H1 (cell line): ENCODE results near the gene MICU2. TPM values are rescaled to one million over a fixed set of nuclear protein-coding genes. Genes with fewer than 3 reads are reported as not detected.

ENCODE experiments used
- CTCF ChIA-PET: fragments of 300-600 bp; sonication (Branson Sonifier 250); formaldehyde crosslinking; loops from one replicate; lab custom pipeline; 2021; ENCODE audit not compliant: partially characterized antibody; lab: Charles Lee
- POLR2A ChIA-PET: fragments of 300-600 bp; sonication (Branson Sonifier 250); formaldehyde crosslinking; loops from one replicate; lab custom pipeline; 2021; ENCODE audit warnings: inconsistent platforms; ENCODE audit not compliant: partially characterized antibody; lab: Charles Lee
- DNase-seq, 2 experiments: peaks; one replicate each; pipeline versions ENCODE4 v3.0.0 to v3.0.0-alpha.2; 2010 to 2022; ENCODE audit warnings: low spot score in 2 of 2, low read depth in 1 of 2, mixed read lengths in 1 of 2
- FAIRE-seq: peaks from 2 replicates; lab custom pipeline; 2011; peaks lifted over from hg19 to GRCh38; lab: Jason Lieb, UNC
- H2AFZ ChIP-seq: 2 replicates; pipeline ENCODE4 v1.8.1; 2012; ENCODE audit warnings: low read length, inconsistent platforms
- H2AK5ac ChIP-seq: 2 replicates; pipeline ENCODE4 v1.6.1; 2013; ENCODE audit warnings: low read depth, low read length
- H2BK120ac ChIP-seq: replicated peaks from 2 replicates; pipeline ENCODE3; 2013; ENCODE audit warnings: low read depth, low read length, inconsistent platforms
- H2BK12ac ChIP-seq: 2 replicates; pipeline ENCODE4 v1.6.1; 2013; ENCODE audit warnings: low read depth, low read length
- H2BK15ac ChIP-seq: 2 replicates; pipeline ENCODE4 v1.6.1; 2013; ENCODE audit warnings: low read length
- H2BK20ac ChIP-seq: 2 replicates; pipeline ENCODE4 v1.6.1; 2013; ENCODE audit warnings: low read length
- H2BK5ac ChIP-seq: 2 replicates; pipeline ENCODE4 v1.6.1; 2013; ENCODE audit warnings: low read depth, low read length
- H3K14ac ChIP-seq: 2 replicates; pipeline ENCODE4 v1.6.1; 2013; ENCODE audit warnings: inconsistent platforms; ENCODE audit not compliant: insufficient read length
- H3K18ac ChIP-seq: 2 replicates; pipeline ENCODE4 v1.6.1; 2013; ENCODE audit warnings: low read length; ENCODE audit errors: extremely low read depth
- H3K23ac ChIP-seq: 2 replicates; pipeline ENCODE4 v1.6.1; 2013; ENCODE audit warnings: inconsistent platforms; ENCODE audit not compliant: insufficient read length
- H3K23me2 ChIP-seq: 2 replicates; pipeline ENCODE4 v1.6.1; 2013; ENCODE audit warnings: low read depth, low read length
- H3K27ac ChIP-seq: 2 replicates; pipeline ENCODE4 v1.6.1; 2011; ENCODE audit warnings: low read depth, low read length, inconsistent platforms
- H3K27me3 ChIP-seq, 4 experiments: replicated peaks in 1 of 4; 1 replicate in 1 of 4; 2 replicates in 3 of 4; pipeline versions ENCODE4 v1.6.1 to v1.8.1; 2011 to 2013; ENCODE audit warnings: low read length in 3 of 4, mild to moderate bottlenecking in 3 of 4, inconsistent platforms in 2 of 4, mixed read lengths in 2 of 4, moderate library complexity in 1 of 4; ENCODE audit not compliant: control insufficient read depth in 3 of 4, insufficient read depth in 3 of 4; ENCODE audit errors: extremely low read depth in 1 of 4
- H3K36me3 ChIP-seq, 4 experiments: 2 replicates each; pipeline versions ENCODE4 v1.6.1 to v1.8.1; 2011 to 2013; ENCODE audit warnings: mild to moderate bottlenecking in 4 of 4, low read length in 3 of 4, moderate library complexity in 2 of 4, control low read depth in 1 of 4, inconsistent platforms in 1 of 4; ENCODE audit not compliant: insufficient read depth in 4 of 4, control insufficient read depth in 2 of 4
- H3K4ac ChIP-seq: replicated peaks from 2 replicates; pipeline ENCODE3; 2013; ENCODE audit warnings: low read length, low read depth, mixed read lengths, inconsistent platforms; ENCODE audit not compliant: insufficient read length
- H3K4me1 ChIP-seq, 4 experiments: replicated peaks in 1 of 4; 1 replicate in 1 of 4; 2 replicates in 3 of 4; pipeline versions ENCODE4 v1.6.1 to v1.8.1; 2011 to 2013; ENCODE audit warnings: low read length in 3 of 4, inconsistent platforms in 2 of 4, mixed read lengths in 1 of 4; ENCODE audit not compliant: insufficient read depth in 4 of 4, control insufficient read depth in 3 of 4
- H3K4me2 ChIP-seq, 2 experiments: 2 replicates each; pipeline versions ENCODE4 v1.6.1 to v1.8.1; 2011 to 2013; ENCODE audit warnings: low read depth in 2 of 2, low read length in 2 of 2, control low read depth in 1 of 2, inconsistent platforms in 1 of 2, mild to moderate bottlenecking in 1 of 2; ENCODE audit not compliant: insufficient read depth in 1 of 2
- H3K4me3 ChIP-seq, 4 experiments: fragments of 200-600, 300-600 bp in 1 of 4; sonication (generic), shearing (Covaris generic), sonication (Bioruptor Twin) in 1 of 4; 2 replicates each; pipeline versions ENCODE4 v1.5.1 to v1.8.1; 2011 to 2016; ENCODE audit warnings: low read length in 4 of 4, low read depth in 3 of 4, control low read depth in 2 of 4, inconsistent platforms in 2 of 4, mild to moderate bottlenecking in 2 of 4, mixed read lengths in 1 of 4, moderate library complexity in 1 of 4; ENCODE audit not compliant: insufficient read depth in 2 of 4; ENCODE audit errors: extremely low read depth in 1 of 4
- H3K56ac ChIP-seq: replicated peaks from 2 replicates; pipeline ENCODE3; 2013; ENCODE audit warnings: low read depth, mild to moderate bottlenecking, mixed read lengths, low read length, inconsistent platforms; ENCODE audit not compliant: insufficient read length
- H3K79me1 ChIP-seq: 2 replicates; pipeline ENCODE4 v1.6.1; 2013; ENCODE audit warnings: low read depth, low read length, control low read depth
- H3K79me2 ChIP-seq, 2 experiments: 2 replicates each; pipeline versions ENCODE4 v1.6.1 to v1.8.1; 2012 to 2013; ENCODE audit warnings: low read length in 2 of 2, mild to moderate bottlenecking in 2 of 2, inconsistent platforms in 1 of 2; ENCODE audit not compliant: insufficient read depth in 2 of 2, control insufficient read depth in 1 of 2
- H3K9ac ChIP-seq, 4 experiments: replicated peaks in 1 of 4; 1 replicate in 1 of 4; 2 replicates in 3 of 4; pipeline versions ENCODE4 v1.6.1 to v1.8.1; 2011 to 2013; ENCODE audit warnings: low read depth in 3 of 4, low read length in 3 of 4, control low read depth in 2 of 4, mild to moderate bottlenecking in 2 of 4, moderate library complexity in 2 of 4, inconsistent platforms in 1 of 4; ENCODE audit errors: extremely low read depth in 1 of 4
- H3K9me3 ChIP-seq, 2 experiments: 2 replicates each; pipeline versions ENCODE4 v1.6.1 to v1.8.1; 2012 to 2013; ENCODE audit warnings: mild to moderate bottlenecking in 2 of 2, moderate library complexity in 2 of 2, control low read depth in 1 of 2, inconsistent platforms in 1 of 2, low read depth in 1 of 2, low read length in 1 of 2, mixed read lengths in 1 of 2; ENCODE audit not compliant: insufficient read depth in 2 of 2
- H4K20me1 ChIP-seq, 2 experiments: replicated peaks in 1 of 2; 2 replicates each; pipeline versions ENCODE3 to v1.8.1; 2011 to 2013; ENCODE audit warnings: inconsistent platforms in 2 of 2, low read length in 2 of 2, mild to moderate bottlenecking in 1 of 2; ENCODE audit not compliant: insufficient read depth in 2 of 2, control insufficient read depth in 1 of 2
- H4K5ac ChIP-seq: 2 replicates; pipeline ENCODE4 v1.6.1; 2013; ENCODE audit warnings: low read length, low read depth, mixed read lengths, inconsistent platforms; ENCODE audit not compliant: insufficient read length
- H4K8ac ChIP-seq: 2 replicates; pipeline ENCODE4 v1.8.0; 2013; ENCODE audit warnings: mild to moderate bottlenecking, moderate library complexity, low read length, inconsistent platforms; ENCODE audit not compliant: insufficient read depth; ENCODE audit errors: extremely low read depth
- H4K91ac ChIP-seq: replicated peaks from 2 replicates; pipeline ENCODE3; 2013; ENCODE audit warnings: low read length, mixed read lengths, inconsistent platforms; ENCODE audit not compliant: insufficient read length
- BACH1 ChIP-seq: IDR thresholded peaks from 2 replicates; pipeline ENCODE4 v1.6.1; 2012; ENCODE audit warnings: low read length, improper control_type of control experiment
- CEBPB ChIP-seq: IDR thresholded peaks from 2 replicates; pipeline ENCODE4 v1.6.1; 2012; ENCODE audit warnings: low read depth, low read length
- EP300 ChIP-seq, 2 experiments: IDR thresholded peaks; 1 replicate in 1 of 2; 2 replicates in 1 of 2; pipeline ENCODE4 v1.6.1; 2011 to 2012; ENCODE audit warnings: low read depth in 2 of 2, low read length in 2 of 2, mild to moderate bottlenecking in 2 of 2, borderline replicate concordance in 1 of 2, inconsistent platforms in 1 of 2, moderate library complexity in 1 of 2
- HDAC2 ChIP-seq, 2 experiments: fragments of 300-600 bp in 1 of 2; sonication (generic) in 1 of 2; IDR thresholded peaks; 2 replicates each; pipeline ENCODE4 v1.6.1; 2011 to 2012; ENCODE audit warnings: low read depth in 2 of 2, low read length in 2 of 2, mild to moderate bottlenecking in 2 of 2, moderate library complexity in 2 of 2, borderline replicate concordance in 1 of 2, inconsistent platforms in 1 of 2
- TEAD4 ChIP-seq: IDR thresholded peaks from 2 replicates; pipeline ENCODE4 v1.6.1; 2012; ENCODE audit warnings: low read depth, low read length, inconsistent platforms, mixed read lengths
- WGBS, 2 experiments: shearing (Covaris generic) in 1 of 2; methylation state at CpG; one replicate each; pipeline versions ENCODE4 v1.1.6 to v1.1.7; 2013 to 2015; ENCODE audit warnings: low lambda C conversion rate in 2 of 2, mixed read lengths in 2 of 2, inconsistent platforms in 1 of 2, low coverage in 1 of 2, missing lambda C conversion rate in 1 of 2; ENCODE audit not compliant: insufficient replicate concordance in 2 of 2, insufficient coverage in 1 of 2, insufficient read length in 1 of 2; ENCODE audit errors: extremely low coverage in 1 of 2, missing lambda C conversion rate in 1 of 2; 5-methylcytosine and 5-hydroxymethylcytosine counted together
- polyA plus RNA-seq, 7 experiments: library from polyadenylated mRNA; depleted of rRNA in 3 of 7; stranded (reverse) in 5 of 7; unstranded in 2 of 7; fragments of >200 nt in 5 of 7; fragments of 200-250 nt in 2 of 7; gene quantifications; 1 replicate in 5 of 7; 2 replicates in 1 of 7; 4 replicates in 1 of 7; pipeline versions ENCODE4 v1.2.1 to v1.2.3, GENCODE V29; 2011 to 2013; ENCODE audit warnings: missing spikeins in 2 of 7, mixed read lengths in 2 of 7
- total RNA-seq: library from RNA; stranded (reverse); fragmentation: NEBNext Ultra II Directional; extraction: Animal tissue kit (Norgen Biotek cat#: 25700); gene quantifications from 2 replicates; pipeline ENCODE4 v1.2.1, GENCODE V29; 2021

The MICU2 gene
- total and polyA plus RNA-seq, 2 of the 8 experiments (the other 6 are each of a cell fraction or from before 2014, with no cell fraction given), result 34.6 to 36.5 TPM

GRCh38 chr13:21549633-21550032 lies 54.3 kb downstream of the MICU2 start:
- H3K4me2 ChIP-seq, result no peak overlapping the region
- no peaks in the 10 kb centered on the region for H3K4me1 ChIP-seq
- H3K36me3 ChIP-seq, result no peaks in the 10 kb centered on the region; a peak in 1 of 8 replicates
- no peaks in the 10 kb centered on the region for H3K27me3 ChIP-seq
- no peak overlapping the region for H2AK5ac ChIP-seq
- H3K56ac ChIP-seq, result no peak overlapping the region
- H3K27ac ChIP-seq, result no peak overlapping the region
- no peak overlapping the region for H4K8ac ChIP-seq
- POLR2A ChIA-PET, result no interaction called here
- no peak for DNase-seq
- H4K5ac ChIP-seq, result no peak overlapping the region
- no peak overlapping the region for H2BK15ac ChIP-seq
- H3K23me2 ChIP-seq, result no peaks in the 10 kb centered on the region
- no peak for TF ChIP-seq CEBPB
- TF ChIP-seq EP300 (IDR thresholded peaks at IDR 0.05; ENCODE audit: borderline replicate concordance in 1 of 2, low read depth in 2 of 2, low read length in 2 of 2), result no peak
- no peak for TF ChIP-seq HDAC2 (IDR thresholded peaks at IDR 0.05; ENCODE audit: borderline replicate concordance in 1 of 2, low read depth in 2 of 2, low read length in 2 of 2)
- TF ChIP-seq TEAD4, result no peak
- TF ChIP-seq BACH1, result no peak
- H3K79me2 ChIP-seq, result peaks cover 0 to 1% of the 10 kb centered on the region in 2 experiments; a peak in 1 of 4 replicates
- 91% methylated on average over 2 of the region's 2 CpGs; no CpG with 5 or more reads in 1 of the 2 experiments for WGBS, 2 experiments
- H3K9ac ChIP-seq, result no peak overlapping the region
- H3K23ac ChIP-seq, result no peak overlapping the region
- no peak overlapping the region for H4K91ac ChIP-seq
- FAIRE-seq, result no peak
- H3K4ac ChIP-seq, result no peak overlapping the region
- H3K4me3 ChIP-seq, result no peak overlapping the region
- no peak overlapping the region for H2BK120ac ChIP-seq
- no peak overlapping the region for H3K14ac ChIP-seq
- no peak overlapping the region for H3K18ac ChIP-seq
- no peak overlapping the region for H2BK20ac ChIP-seq
- CTCF ChIA-PET, result interaction anchor here (2.1 kb wide), 1 partner anchor 9 kb away, joined by 7 read pairs; no protein-coding TSS in a partner anchor
- no peak overlapping the region for H2BK12ac ChIP-seq
- no peaks in the 10 kb centered on the region for H3K9me3 ChIP-seq
- no peak overlapping the region for H2AFZ ChIP-seq
- H4K20me1 ChIP-seq, result peaks cover 0 to 2% of the 10 kb centered on the region in 2 experiments
- no peak overlapping the region for H2BK5ac ChIP-seq
- no peaks in the 10 kb centered on the region for H3K79me1 ChIP-seq
